DND-41 (cell line): Measurements from ENCODE around the gene C3orf20.

Source experiments
- ATAC-seq: fragments of 200-7000 bp; cut with Tn5 transposase; 3 replicates; pipeline ENCODE4 v1.9.1; 2021; ENCODE audit warnings: low read depth; ENCODE audit not compliant: insufficient read depth
- DNase-seq: peaks from one replicate; pipeline ENCODE4 v3.0.0-alpha.2; 2020
- H2AFZ ChIP-seq: 2 replicates; pipeline ENCODE4 v1.6.0; 2012; ENCODE audit warnings: low read depth, low read length
- H3K27ac ChIP-seq: 2 replicates; pipeline ENCODE4 v1.5.1; 2012; ENCODE audit warnings: low read length, inconsistent platforms
- H3K27me3 ChIP-seq: fragments of 200-600 bp; sonication (generic); 2 replicates; pipeline ENCODE4 v1.6.0; 2012; ENCODE audit warnings: low read length, mild to moderate bottlenecking, inconsistent platforms; ENCODE audit not compliant: insufficient read depth, poor library complexity
- H3K36me3 ChIP-seq: 2 replicates; pipeline ENCODE4 v1.5.1; 2012; ENCODE audit warnings: low read length, inconsistent platforms; ENCODE audit not compliant: insufficient read depth
- H3K4me1 ChIP-seq: 2 replicates; pipeline ENCODE4 v1.5.1; 2012; ENCODE audit warnings: mild to moderate bottlenecking, low read length; ENCODE audit not compliant: insufficient read depth
- H3K4me2 ChIP-seq: 2 replicates; pipeline ENCODE4 v1.6.0; 2012; ENCODE audit warnings: mild to moderate bottlenecking, moderate library complexity, low read length, inconsistent platforms; ENCODE audit not compliant: insufficient read depth
- H3K4me3 ChIP-seq, 2 experiments: fragments of 200-600 bp in 1 of 2; shearing (Covaris generic) in 1 of 2; 2 replicates each; pipeline ENCODE4 v1.5.1; 2012 to 2016; ENCODE audit warnings: inconsistent platforms in 2 of 2, low read length in 2 of 2, mild to moderate bottlenecking in 2 of 2, low read depth in 1 of 2, moderate library complexity in 1 of 2
- H3K79me2 ChIP-seq: 2 replicates; pipeline ENCODE4 v1.6.0; 2012; ENCODE audit warnings: low read length, inconsistent platforms; ENCODE audit not compliant: insufficient read depth
- H3K9ac ChIP-seq: 2 replicates; pipeline ENCODE4 v1.6.0; 2012; ENCODE audit warnings: low read depth, mild to moderate bottlenecking, inconsistent platforms, low read length, moderate library complexity
- H3K9me3 ChIP-seq: 2 replicates; pipeline ENCODE4 v1.5.1; 2012; ENCODE audit warnings: low read length, moderate library complexity, mild to moderate bottlenecking, inconsistent platforms; ENCODE audit not compliant: insufficient read depth, severe bottlenecking
- H4K20me1 ChIP-seq: 2 replicates; pipeline ENCODE4 v1.6.0; 2012; ENCODE audit warnings: low read length; ENCODE audit not compliant: insufficient read depth
- CTCF ChIP-seq: IDR thresholded peaks from 2 replicates; pipeline ENCODE4 v1.5.1; 2012; ENCODE audit warnings: borderline replicate concordance, low read length, moderate library complexity, mild to moderate bottlenecking; ENCODE audit not compliant: poor library complexity, severe bottlenecking; ENCODE audit errors: extremely low read depth
- EZH2 ChIP-seq: IDR thresholded peaks from 3 replicates; pipeline ENCODE4 v1.6.1; 2012; ENCODE audit warnings: borderline replicate concordance, low read depth, mild to moderate bottlenecking, moderate library complexity, low read length, inconsistent platforms; ENCODE audit not compliant: severe bottlenecking

C3orf20 gene

GRCh38 chr3:14674841-14675240 is at the start of gene C3orf20:
Gene C3orf20 (plus strand): TSS chr3:14675141. CDS start chr3:14682714, 7,573 bp downstream.
- TF ChIP-seq EZH2 (no peak), CTCF (no peak)
- Histone ChIP-seq H4K20me1 (no peaks in the 10 kb centered on the region), H3K4me2 (no peak within 1 kb of the TSS), H3K27ac (no peak within 1 kb of the TSS; the same call in 1 of the 2 replicates), H2AFZ (no peak within 1 kb of the TSS), H3K27me3 (no peaks in the 10 kb centered on the region), H3K4me3 (no peak within 1 kb of the TSS), H3K9ac (no peak within 1 kb of the TSS), H3K36me3 (peaks cover 49% of the 10 kb centered on the region), H3K4me1 (no peaks in the 10 kb centered on the region), H3K9me3 (peaks cover 1% of the 10 kb centered on the region), H3K79me2 (no peaks in the 10 kb centered on the region)
- DNase-seq (no peak), ATAC-seq (no peak)

- ATAC-seq (no peak), DNase-seq (no peak)
- H3K27ac ChIP-seq: no peak overlapping the region
- H3K27me3 ChIP-seq: peaks cover 23% of the 10 kb centered on the region
- no peak overlapping the region for H3K4me2 ChIP-seq
- no peak overlapping the region for H3K4me3 ChIP-seq
- no peak overlapping the region for H3K9ac ChIP-seq
- no peaks in the 10 kb centered on the region for H3K36me3 ChIP-seq
- no peaks in the 10 kb centered on the region for H4K20me1 ChIP-seq
- no peaks in the 10 kb centered on the region for H3K4me1 ChIP-seq
- no peak for TF ChIP-seq EZH2
- TF ChIP-seq CTCF: no peak
- H3K9me3 ChIP-seq: no peaks in the 10 kb centered on the region
- no peak overlapping the region for H2AFZ ChIP-seq
- no peaks in the 10 kb centered on the region for H3K79me2 ChIP-seq
Observed at GRCh38 chr3:14625443-14625842, 49.5 kb upstream of the C3orf20 start.

- H3K36me3 ChIP-seq: no peaks in the 10 kb centered on the region
- no peak for ATAC-seq
- no peaks in the 10 kb centered on the region for H4K20me1 ChIP-seq
- H3K79me2 ChIP-seq: no peaks in the 10 kb centered on the region
- no peak overlapping the region for H2AFZ ChIP-seq
- no peaks in the 10 kb centered on the region for H3K4me1 ChIP-seq
- H3K27me3 ChIP-seq: peaks cover 21% of the 10 kb centered on the region
- H3K9me3 ChIP-seq: no peaks in the 10 kb centered on the region
- no peak overlapping the region for H3K9ac ChIP-seq
- no peak overlapping the region for H3K4me3 ChIP-seq
- TF ChIP-seq CTCF (no peak), EZH2 (no peak)
- no peak overlapping the region for H3K27ac ChIP-seq
- no peak overlapping the region for H3K4me2 ChIP-seq
- no peak for DNase-seq
Observed at GRCh38 chr3:14627815-14628214, 47.1 kb upstream of the C3orf20 start.

- Histone ChIP-seq H3K9ac (no peak overlapping the region), H3K27ac (no peak overlapping the region), H3K4me3 (no peak overlapping the region), H3K4me2 (no peak overlapping the region), H4K20me1 (no peaks in the 10 kb centered on the region), H3K27me3 (peaks cover 19% of the 10 kb centered on the region), H2AFZ (no peak overlapping the region), H3K4me1 (no peaks in the 10 kb centered on the region), H3K79me2 (no peaks in the 10 kb centered on the region), H3K9me3 (no peaks in the 10 kb centered on the region), H3K36me3 (no peaks in the 10 kb centered on the region)
- TF ChIP-seq CTCF: no peak
- TF ChIP-seq EZH2: no peak
- no peak for ATAC-seq
- no peak for DNase-seq
Observed at GRCh38 chr3:14628406-14628805, 46.5 kb upstream of the C3orf20 start.
